Natural killer cell (primary cell): ENCODE results near the gene BCAP31. TPM values are rescaled to one million over a fixed set of nuclear protein-coding genes. Genes with fewer than 3 reads are reported as not detected.

Experiments
- ATAC-seq, 3 donors: fragments of 150-1000 bp in 2 of 3; fragments of 200-7000 bp in 1 of 3; cut with Tn5 transposase; 1 replicate in 1 of 3; 2 replicates in 2 of 3; pipeline ENCODE4 v1.10.0; 2021; ENCODE audit warnings: mild to moderate bottlenecking in 2 of 3, moderate library complexity in 2 of 3
- DNase-seq, 2 donors: peaks; one replicate each; pipeline versions ENCODE4 v3.0.0 to v3.0.0-alpha.2; 2013 to 2021; ENCODE audit warnings: mixed read lengths in 1 of 2
- H3K27ac ChIP-seq: one replicate; pipeline ENCODE4 v1.5.1; 2013; ENCODE audit warnings: mild to moderate bottlenecking, low read length
- H3K27me3 ChIP-seq: one replicate; pipeline ENCODE4 v1.6.1; 2013; ENCODE audit warnings: low read length; ENCODE audit not compliant: control insufficient read depth, insufficient read depth
- H3K36me3 ChIP-seq: one replicate; pipeline ENCODE4 v1.6.1; 2013; ENCODE audit warnings: low read length; ENCODE audit not compliant: control insufficient read depth, insufficient read depth
- H3K4me1 ChIP-seq: one replicate; pipeline ENCODE4 v1.6.1; 2013; ENCODE audit warnings: low read length; ENCODE audit not compliant: control insufficient read depth, insufficient read depth
- H3K4me3 ChIP-seq: one replicate; pipeline ENCODE4 v1.5.1; 2013; ENCODE audit warnings: low read length
- H3K9me3 ChIP-seq: one replicate; pipeline ENCODE4 v1.6.1; 2013; ENCODE audit warnings: low read length; ENCODE audit not compliant: control insufficient read depth, insufficient read depth
- H3K27ac Mint-ChIP-seq, 2 donors: one replicate each; pipeline ENCODE4 v1.8.0; 2022; ENCODE audit warnings: mild to moderate bottlenecking in 2 of 2, mixed read lengths in 2 of 2, moderate library complexity in 1 of 2
- H3K27me3 Mint-ChIP-seq, 2 donors: one replicate each; pipeline ENCODE4 v1.8.0; 2022; ENCODE audit warnings: low read depth in 2 of 2, mixed read lengths in 2 of 2
- H3K36me3 Mint-ChIP-seq: one replicate; pipeline ENCODE4 v1.8.0; 2022; ENCODE audit warnings: mixed read lengths
- H3K4me1 Mint-ChIP-seq, 2 donors: one replicate each; pipeline ENCODE4 v1.8.0; 2022; ENCODE audit warnings: mixed read lengths in 2 of 2
- H3K4me3 Mint-ChIP-seq: one replicate; pipeline ENCODE4 v1.8.0; 2022; ENCODE audit warnings: mild to moderate bottlenecking, moderate library complexity, mixed read lengths
- H3K9me3 Mint-ChIP-seq, 2 donors: one replicate each; pipeline ENCODE4 v1.8.0; 2022; ENCODE audit warnings: mixed read lengths in 2 of 2
- whole genome bisulfite sequencing: methylation state at CpG from one replicate; pipeline ENCODE4 v1.1.7; 2013; ENCODE audit warnings: missing lambda C conversion rate; ENCODE audit not compliant: insufficient coverage; 5-methylcytosine and 5-hydroxymethylcytosine counted together
- intact Hi-C: fragments of 100-400 bp; cut with micrococcal nuclease; formaldehyde crosslinking; loops from one replicate; pipeline ENCODE4 v1.14.2; 2022
- total RNA-seq, 4 donors: library from RNA; stranded (reverse); fragments of 120-200 nt in 1 of 4; gene quantifications; one replicate each; pipeline versions ENCODE4 v1.2.3 to v1.2.4, GENCODE V29; 2013 to 2022
- TF ChIP-seq, protein P1 (sequence below): fragments of 200-600 bp; IDR thresholded peaks from one replicate; pipeline ENCODE4 v1.8.0; 2022; ENCODE audit warnings: antibody characterized with exemption

Gene BCAP31
- total RNA-seq, 3 donors from 2014 or later (not counting 1 experiment from before 2014, with no cell fraction given) = 109 to 131 (median 119) TPM

DNA sequence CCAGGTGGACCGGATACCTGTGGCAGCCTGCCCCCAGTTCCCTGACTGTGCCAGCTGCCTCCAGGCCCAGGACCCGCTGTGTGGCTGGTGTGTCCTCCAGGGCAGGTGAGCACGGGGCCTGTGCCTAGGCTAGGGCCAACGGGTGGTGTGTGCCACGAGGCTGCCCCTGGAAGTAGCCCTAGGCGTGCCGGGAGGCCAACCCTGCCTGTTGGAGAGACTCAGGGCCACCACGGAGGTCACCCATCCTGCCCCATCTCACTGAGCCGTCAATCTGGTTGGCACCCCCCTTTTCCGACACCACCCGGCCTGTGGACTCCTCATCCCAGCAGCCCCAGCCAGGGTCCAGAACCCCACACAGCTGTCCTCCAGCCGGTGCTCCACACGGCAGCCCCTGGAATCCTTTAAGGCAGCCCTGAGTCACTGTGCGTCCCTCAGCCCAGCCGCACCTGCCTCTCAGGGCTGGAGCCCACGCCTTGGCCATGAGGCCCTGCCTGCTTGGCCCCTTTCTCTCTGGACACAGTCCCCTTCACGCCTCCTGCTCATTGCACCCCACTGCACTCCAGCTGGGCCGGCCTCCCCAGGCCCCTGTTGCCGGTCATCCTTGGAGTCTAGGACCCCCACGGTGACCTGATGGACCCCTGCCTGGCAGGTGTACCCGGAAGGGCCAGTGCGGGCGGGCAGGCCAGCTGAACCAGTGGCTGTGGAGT is 45.1 kb upstream of the BCAP31 start:
- Histone ChIP-seq H3K27ac (no peak overlapping the region), H3K4me3 (no peak overlapping the region), H3K27me3 (no peaks in the 10 kb centered on the region), H3K9me3 (no peaks in the 10 kb centered on the region), H3K36me3 (no peaks in the 10 kb centered on the region), H3K4me1 (peaks cover 13% of the 10 kb centered on the region)
- H3K27ac Mint-ChIP-seq = no peak overlapping the region
- H3K4me3 Mint-ChIP-seq = no peak overlapping the region
- WGBS = 93% methylated on average over 22 of the region's 23 CpGs
- DNase-seq (no peak), ATAC-seq (no peak)
- peaks cover 0 to 16% of the 10 kb centered on the region in 2 donors for H3K4me1 Mint-ChIP-seq
- H3K27me3 Mint-ChIP-seq = no peaks in the 10 kb centered on the region
- H3K9me3 Mint-ChIP-seq = no peaks in the 10 kb centered on the region
- intact Hi-C loops = no loop called here
- H3K36me3 Mint-ChIP-seq = no peaks in the 10 kb centered on the region
- TF ChIP-seq, protein P1, sequence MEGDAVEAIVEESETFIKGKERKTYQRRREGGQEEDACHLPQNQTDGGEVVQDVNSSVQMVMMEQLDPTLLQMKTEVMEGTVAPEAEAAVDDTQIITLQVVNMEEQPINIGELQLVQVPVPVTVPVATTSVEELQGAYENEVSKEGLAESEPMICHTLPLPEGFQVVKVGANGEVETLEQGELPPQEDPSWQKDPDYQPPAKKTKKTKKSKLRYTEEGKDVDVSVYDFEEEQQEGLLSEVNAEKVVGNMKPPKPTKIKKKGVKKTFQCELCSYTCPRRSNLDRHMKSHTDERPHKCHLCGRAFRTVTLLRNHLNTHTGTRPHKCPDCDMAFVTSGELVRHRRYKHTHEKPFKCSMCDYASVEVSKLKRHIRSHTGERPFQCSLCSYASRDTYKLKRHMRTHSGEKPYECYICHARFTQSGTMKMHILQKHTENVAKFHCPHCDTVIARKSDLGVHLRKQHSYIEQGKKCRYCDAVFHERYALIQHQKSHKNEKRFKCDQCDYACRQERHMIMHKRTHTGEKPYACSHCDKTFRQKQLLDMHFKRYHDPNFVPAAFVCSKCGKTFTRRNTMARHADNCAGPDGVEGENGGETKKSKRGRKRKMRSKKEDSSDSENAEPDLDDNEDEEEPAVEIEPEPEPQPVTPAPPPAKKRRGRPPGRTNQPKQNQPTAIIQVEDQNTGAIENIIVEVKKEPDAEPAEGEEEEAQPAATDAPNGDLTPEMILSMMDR = no peak

DNA sequence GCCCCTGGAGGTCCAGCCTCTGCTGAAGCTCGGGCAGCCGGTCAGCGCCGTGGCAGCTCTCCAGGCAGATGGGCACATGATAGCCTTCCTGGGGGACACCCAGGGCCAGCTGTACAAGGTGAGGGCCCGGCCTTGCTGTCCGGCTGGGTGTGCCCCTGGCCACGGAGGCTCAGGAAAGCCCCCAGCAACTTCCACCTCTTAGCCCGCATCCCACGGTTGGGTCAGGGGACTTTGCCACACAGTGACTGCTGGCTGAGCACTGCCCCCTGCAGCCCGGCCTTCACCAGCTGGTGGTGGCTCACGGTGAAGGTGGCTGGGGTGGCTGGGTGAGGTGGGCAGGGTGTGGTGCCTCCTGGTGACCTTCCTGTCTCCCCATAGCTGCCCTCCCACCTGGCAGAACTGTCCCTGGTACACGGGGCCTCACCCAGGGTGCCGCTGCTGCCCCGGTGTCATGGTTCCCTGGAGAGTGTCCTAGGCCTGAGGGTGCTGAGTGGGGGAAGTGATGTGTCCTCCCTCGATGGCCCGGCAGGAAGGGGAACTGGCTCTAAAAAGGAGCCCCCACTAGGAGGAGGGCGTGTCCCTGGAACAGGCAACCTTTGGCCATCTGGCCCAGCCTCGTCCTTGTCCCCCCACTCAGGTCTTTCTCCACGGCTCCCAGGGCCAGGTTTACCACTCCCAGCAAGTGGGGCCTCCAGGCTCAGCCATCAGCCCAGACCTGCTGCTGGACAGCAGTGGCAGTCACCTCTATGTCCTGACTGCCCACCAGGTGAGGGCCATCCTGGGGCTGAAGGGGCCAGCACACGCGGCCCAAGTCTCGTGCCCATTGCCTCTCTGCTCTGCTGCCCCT is 44.3 kb upstream of the BCAP31 start:
- Histone ChIP-seq H3K4me3 (no peak overlapping the region), H3K4me1 (peaks cover 18% of the 10 kb centered on the region), H3K9me3 (no peaks in the 10 kb centered on the region), H3K27ac (no peak overlapping the region), H3K36me3 (no peaks in the 10 kb centered on the region), H3K27me3 (no peaks in the 10 kb centered on the region)
- intact Hi-C loops = no loop called here
- H3K9me3 Mint-ChIP-seq = no peaks in the 10 kb centered on the region
- peaks cover 0 to 20% of the 10 kb centered on the region in 2 donors for H3K4me1 Mint-ChIP-seq
- no peak for ATAC-seq
- no peak for DNase-seq
- H3K4me3 Mint-ChIP-seq = no peak overlapping the region
- H3K27ac Mint-ChIP-seq = no peak overlapping the region
- no peaks in the 10 kb centered on the region for H3K36me3 Mint-ChIP-seq
- WGBS = 81% methylated on average over 14 of the region's 22 CpGs
- H3K27me3 Mint-ChIP-seq = no peaks in the 10 kb centered on the region
- TF ChIP-seq, protein P1 = no peak

DNA sequence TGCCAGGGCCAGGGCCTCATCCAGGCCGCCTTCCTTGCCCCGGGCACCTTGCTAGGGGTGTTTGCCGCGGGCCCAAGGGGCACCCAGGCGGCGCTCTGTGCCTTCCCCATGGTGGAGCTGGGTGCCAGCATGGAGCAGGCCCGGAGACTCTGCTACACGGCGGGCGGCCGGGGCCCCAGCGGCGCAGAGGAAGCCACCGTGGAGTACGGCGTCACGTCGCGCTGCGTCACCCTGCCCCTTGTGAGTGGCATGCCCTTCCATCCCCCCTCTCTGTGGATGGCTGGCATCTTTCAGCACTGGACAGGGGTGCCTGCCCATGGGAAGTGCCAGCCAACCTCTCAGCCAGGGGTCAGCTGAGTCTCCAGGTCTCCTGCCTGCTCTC is 43.5 kb upstream of the BCAP31 start:
- no peaks in the 10 kb centered on the region for H3K27me3 Mint-ChIP-seq
- Histone ChIP-seq H3K27ac (no peak overlapping the region), H3K27me3 (no peaks in the 10 kb centered on the region), H3K4me1 (peaks cover 18% of the 10 kb centered on the region), H3K9me3 (no peaks in the 10 kb centered on the region), H3K4me3 (no peak overlapping the region), H3K36me3 (no peaks in the 10 kb centered on the region)
- no peak overlapping the region for H3K27ac Mint-ChIP-seq
- H3K9me3 Mint-ChIP-seq = no peaks in the 10 kb centered on the region
- H3K36me3 Mint-ChIP-seq = no peaks in the 10 kb centered on the region
- 92% methylated on average over 20 of the region's 20 CpGs for WGBS
- DNase-seq (no peak), ATAC-seq (no peak)
- intact Hi-C loops = no loop called here
- no peak overlapping the region for H3K4me3 Mint-ChIP-seq
- peaks cover 0 to 20% of the 10 kb centered on the region in 2 donors for H3K4me1 Mint-ChIP-seq
- TF ChIP-seq, protein P1 = no peak
